Upper lobe of right lung (tissue), 1 donor: ENCODE measurements around the gene ZNF292. TPM values are rescaled to one million over a fixed set of nuclear protein-coding genes. Genes with fewer than 3 reads are reported as not detected.
"Not testable (repeated sequence)": the region's sequence is repeated elsewhere in the genome, so short reads cannot be mapped to it uniquely, and the experiment has no call there.

Source experiments
- ATAC-seq: fragments of 200-7000 bp; cut with Tn5 transposase; one replicate; pipeline ENCODE4 v1.9.1; 2020; ENCODE audit warnings: mild to moderate bottlenecking, moderate library complexity
- DNase-seq: peaks from one replicate; pipeline ENCODE4 v3.0.0-alpha.2; 2020
- H3K27ac ChIP-seq: fragments of 200-600 bp; one replicate; pipeline ENCODE4 v1.8.0; 2022
- H3K27me3 ChIP-seq: fragments of 200-600 bp; one replicate; pipeline ENCODE4 v1.8.0; 2022; ENCODE audit warnings: mild to moderate bottlenecking
- H3K36me3 ChIP-seq: fragments of 200-600 bp; one replicate; pipeline ENCODE4 v1.8.0; 2022
- H3K4me1 ChIP-seq: fragments of 200-600 bp; one replicate; pipeline ENCODE4 v1.8.0; 2022
- H3K4me3 ChIP-seq: fragments of 200-600 bp; one replicate; pipeline ENCODE4 v1.8.0; 2022; ENCODE audit warnings: mild to moderate bottlenecking
- H3K9me3 ChIP-seq: fragments of 200-600 bp; one replicate; pipeline ENCODE4 v1.8.0; 2022
- CTCF ChIP-seq: fragments of 200-600 bp; IDR thresholded peaks from one replicate; pipeline ENCODE4 v1.8.0; 2022; ENCODE audit warnings: antibody characterized with exemption
- intact Hi-C: fragments of 100-400 bp; cut with DNase I; formaldehyde crosslinking; loops from one replicate; pipeline ENCODE4 v1.11.0; 2022
- total RNA-seq: library from RNA; stranded (reverse); fragmentation: NEBNext Ultra II Directional; extraction: Animal tissue kit (Norgen Biotek cat#: 25700); gene quantifications from one replicate; pipeline ENCODE4 v1.2.1, GENCODE V29; 2021
- donor health status: DM: no; HTN: yes; CAD: no; lungs with severe emphysema.

Gene ZNF292
- total RNA-seq, 1 donor from 2014 or later, result 34.0 TPM

- Histone ChIP-seq H3K4me3 (no peak overlapping the region), H3K27me3 (no peaks in the 10 kb centered on the region), H3K4me1 (peaks cover 5% of the 10 kb centered on the region), H3K36me3 (no peaks in the 10 kb centered on the region), H3K27ac (no peak overlapping the region), H3K9me3 (no peaks in the 10 kb centered on the region)
- no peak for TF ChIP-seq CTCF
- DNase-seq (no peak), ATAC-seq (no peak)
- intact Hi-C loops, result no loop called here
These were observed 41.0 kb downstream of the ZNF292 start for GRCh38 chr6:87196275-87196842.

- no peak for TF ChIP-seq CTCF
- Histone ChIP-seq H3K9me3 (no peaks in the 10 kb centered on the region), H3K4me3 (no peak overlapping the region), H3K27me3 (no peaks in the 10 kb centered on the region), H3K27ac (no peak overlapping the region), H3K36me3 (no peaks in the 10 kb centered on the region), H3K4me1 (peaks cover 5% of the 10 kb centered on the region)
- DNase-seq, result no peak
- intact Hi-C loops, result no loop called here
- no peak for ATAC-seq
These were observed 42.2 kb downstream of the ZNF292 start for GRCh38 chr6:87197547-87197946.

GRCh38 chr6:87198022-87198810 is 42.9 kb downstream of the ZNF292 start:
- H3K27ac ChIP-seq, H3K27me3 ChIP-seq, H3K4me3 ChIP-seq, intact Hi-C loops, H3K36me3 ChIP-seq, DNase-seq, H3K9me3 ChIP-seq, ATAC-seq, H3K4me1 ChIP-seq: not testable (repeated sequence)

GRCh38 chr6:87199787-87200186 is 44.4 kb downstream of the ZNF292 start:
- H3K9me3 ChIP-seq, result no peaks in the 10 kb centered on the region
- intact Hi-C loops, result no loop called here
- no peak for TF ChIP-seq CTCF
- DNase-seq (no peak), ATAC-seq (no peak)
- H3K36me3 ChIP-seq, result no peaks in the 10 kb centered on the region
- H3K4me3 ChIP-seq, result no peak overlapping the region
- H3K27me3 ChIP-seq, result no peaks in the 10 kb centered on the region
- no peak overlapping the region for H3K27ac ChIP-seq
- peaks cover 5% of the 10 kb centered on the region for H3K4me1 ChIP-seq

- DNase-seq (no peak), ATAC-seq (no peak)
- H3K9me3 ChIP-seq, result no peaks in the 10 kb centered on the region
- H3K4me3 ChIP-seq, result no peak overlapping the region
- H3K36me3 ChIP-seq, result no peaks in the 10 kb centered on the region
- intact Hi-C loops, result no loop called here
- H3K27me3 ChIP-seq, result no peaks in the 10 kb centered on the region
- H3K4me1 ChIP-seq, result peaks cover 5% of the 10 kb centered on the region
- no peak for TF ChIP-seq CTCF
- no peak overlapping the region for H3K27ac ChIP-seq
These were observed 45.3 kb downstream of the ZNF292 start for GRCh38 chr6:87200469-87201175.

- intact Hi-C loops, result no loop called here
- H3K27ac ChIP-seq, result no peak overlapping the region
- no peak for ATAC-seq
These were observed 48.2 kb downstream of the ZNF292 start for GRCh38 chr6:87203448-87204023.

More at GRCh38 chr6:87203448-87204023, 48.2 kb downstream of the ZNF292 start:
- Histone ChIP-seq H3K4me1 (peaks cover 5% of the 10 kb centered on the region), H3K27me3 (no peaks in the 10 kb centered on the region), H3K36me3 (no peaks in the 10 kb centered on the region), H3K4me3 (no peak overlapping the region), H3K9me3 (no peaks in the 10 kb centered on the region)
- DNase-seq, result no peak
- no peak for TF ChIP-seq CTCF
